Neuronal stem cell (in vitro differentiated cells): ENCODE results near the gene BBOX1.

Experiments
- DNase-seq: peaks from one replicate; pipeline ENCODE4 v3.0.0-alpha.2; 2013; ENCODE audit warnings: low spot score
- H2AFZ ChIP-seq: one replicate; pipeline ENCODE4 v1.6.1; 2013; ENCODE audit warnings: mild to moderate bottlenecking, low read length, inconsistent platforms
- H2AK5ac ChIP-seq: 2 replicates; pipeline ENCODE4 v1.6.1; 2013; ENCODE audit warnings: low read depth, mild to moderate bottlenecking, inconsistent platforms, low read length, moderate library complexity, mixed read lengths
- H2BK120ac ChIP-seq: 2 replicates; pipeline ENCODE4 v1.6.1; 2013; ENCODE audit warnings: low read depth, mild to moderate bottlenecking, inconsistent platforms, low read length, moderate library complexity, mixed read lengths
- H2BK12ac ChIP-seq: one replicate; pipeline ENCODE4 v1.6.1; 2013; ENCODE audit warnings: low read length, inconsistent platforms
- H2BK15ac ChIP-seq: 2 replicates; pipeline ENCODE4 v1.6.1; 2013; ENCODE audit warnings: mild to moderate bottlenecking, low read length, inconsistent platforms, mixed read lengths
- H2BK5ac ChIP-seq: one replicate; pipeline ENCODE4 v1.6.1; 2013; ENCODE audit warnings: inconsistent platforms, mild to moderate bottlenecking, low read length, moderate library complexity
- H3K14ac ChIP-seq: one replicate; pipeline ENCODE4 v1.6.1; 2013; ENCODE audit warnings: low read length, inconsistent platforms
- H3K18ac ChIP-seq: 2 replicates; pipeline ENCODE4 v1.6.1; 2013; ENCODE audit warnings: low read length, inconsistent platforms
- H3K23ac ChIP-seq: 2 replicates; pipeline ENCODE4 v1.6.1; 2013; ENCODE audit warnings: low read depth, mild to moderate bottlenecking, mixed read lengths, low read length, inconsistent platforms; ENCODE audit not compliant: poor library complexity
- H3K27ac ChIP-seq: replicated peaks from 3 replicates; pipeline ENCODE4 v1.5.1; 2013; ENCODE audit warnings: low read length, inconsistent platforms
- H3K27me3 ChIP-seq, 3 experiments: 2 replicates each; pipeline ENCODE4 v1.6.1; 2013; ENCODE audit warnings: low read length in 3 of 3, mild to moderate bottlenecking in 2 of 3, inconsistent platforms in 1 of 3, low read depth in 1 of 3, mixed read lengths in 1 of 3, moderate library complexity in 1 of 3; ENCODE audit not compliant: control insufficient read depth in 3 of 3, insufficient read depth in 3 of 3
- H3K36me3 ChIP-seq, 2 donors: replicated peaks in 1 of 2; 2 replicates each; pipeline ENCODE4 v1.6.1; 2013; ENCODE audit warnings: low read length in 2 of 2; ENCODE audit not compliant: control insufficient read depth in 2 of 2, insufficient read depth in 2 of 2
- H3K4ac ChIP-seq: 2 replicates; pipeline ENCODE4 v1.6.1; 2013; ENCODE audit warnings: inconsistent platforms, mild to moderate bottlenecking, low read length, moderate library complexity
- H3K4me1 ChIP-seq, 2 donors: 1 replicate in 1 of 2; 2 replicates in 1 of 2; pipeline ENCODE4 v1.6.1; 2013; ENCODE audit warnings: low read length in 2 of 2, low read depth in 1 of 2; ENCODE audit not compliant: control insufficient read depth in 2 of 2, insufficient read depth in 1 of 2
- H3K4me2 ChIP-seq: one replicate; pipeline ENCODE4 v1.6.1; 2013; ENCODE audit warnings: mild to moderate bottlenecking, low read length, inconsistent platforms; ENCODE audit not compliant: insufficient read depth, poor library complexity, severe bottlenecking
- H3K4me3 ChIP-seq, 2 donors: 2 replicates each; pipeline ENCODE4 v1.5.1; 2013; ENCODE audit warnings: low read length in 2 of 2, mild to moderate bottlenecking in 2 of 2, inconsistent platforms in 1 of 2, moderate library complexity in 1 of 2
- H3K79me1 ChIP-seq: one replicate; pipeline ENCODE4 v1.6.1; 2013; ENCODE audit warnings: low read depth, mild to moderate bottlenecking, inconsistent platforms, low read length, moderate library complexity
- H3K9ac ChIP-seq: one replicate; pipeline ENCODE4 v1.6.1; 2013; ENCODE audit warnings: mild to moderate bottlenecking, low read depth, low read length, inconsistent platforms; ENCODE audit not compliant: poor library complexity
- H3K9me3 ChIP-seq, 2 donors: replicated peaks in 1 of 2; 2 replicates each; pipeline versions ENCODE3 to v1.6.1; 2013; ENCODE audit warnings: low read length in 2 of 2, mild to moderate bottlenecking in 2 of 2, inconsistent platforms in 1 of 2, low read depth in 1 of 2, mixed read lengths in 1 of 2, moderate library complexity in 1 of 2; ENCODE audit not compliant: control insufficient read depth in 2 of 2, insufficient read depth in 1 of 2
- H4K8ac ChIP-seq: one replicate; pipeline ENCODE4 v1.6.1; 2013; ENCODE audit warnings: low read depth, mild to moderate bottlenecking, inconsistent platforms, low read length, moderate library complexity
- H4K91ac ChIP-seq: one replicate; pipeline ENCODE4 v1.6.1; 2013; ENCODE audit warnings: low read length, low read depth, mild to moderate bottlenecking, inconsistent platforms; ENCODE audit not compliant: poor library complexity
- WGBS, 2 donors: extraction: QIAGEN DNeasy Blood & Tissue Kit; methylation state at CpG; one replicate each; pipeline ENCODE4 v1.1.7; 2013; ENCODE audit warnings: missing lambda C conversion rate in 2 of 2, mixed read lengths in 1 of 2; ENCODE audit not compliant: insufficient read length in 2 of 2, insufficient replicate concordance in 1 of 2; ENCODE audit errors: extremely low coverage in 2 of 2; 5-methylcytosine and 5-hydroxymethylcytosine counted together

Gene BBOX1

DNA sequence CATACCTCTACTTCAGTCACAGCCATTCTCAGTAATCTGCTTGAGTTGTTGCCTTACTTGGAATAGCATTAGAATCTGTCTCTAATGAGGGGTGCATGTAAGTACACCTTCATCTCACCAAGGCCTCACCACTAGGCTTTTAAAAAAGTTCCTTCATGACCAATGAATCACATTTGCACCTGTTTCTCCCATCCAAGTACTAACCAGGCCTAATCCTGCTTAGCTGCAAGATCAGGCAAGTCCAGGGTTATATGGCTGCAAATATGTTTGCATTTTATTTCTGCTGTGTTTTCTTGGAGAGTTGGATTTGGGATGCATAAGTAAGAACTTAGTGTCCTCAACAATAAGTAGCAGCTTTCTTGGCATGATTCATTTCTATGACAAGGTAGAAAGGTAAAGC, 66.9 kb downstream of the BBOX1 start:
- no peaks in the 10 kb centered on the region for H3K36me3 ChIP-seq

DNA sequence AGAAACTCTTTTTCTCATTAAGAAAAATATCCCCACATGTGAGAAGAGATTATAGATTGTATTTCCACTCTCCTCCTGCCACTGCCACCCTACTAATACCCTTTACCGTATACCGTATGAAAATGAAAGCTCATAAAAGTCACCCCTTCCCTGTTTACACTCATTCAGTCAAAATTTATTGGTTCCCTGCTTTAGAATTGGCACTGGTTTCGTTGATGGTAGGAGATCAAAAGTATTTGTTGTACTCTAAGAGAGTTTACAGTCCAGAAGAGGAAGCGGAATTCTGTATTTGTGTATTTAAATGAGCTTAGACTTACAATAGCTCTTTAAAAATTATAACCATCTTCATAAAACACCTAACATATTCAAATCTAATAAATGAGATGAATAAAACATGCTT, 68.2 kb downstream of the BBOX1 start:
- H3K27ac ChIP-seq = no peak overlapping the region
- H2AFZ ChIP-seq = no peak overlapping the region
- no peaks in the 10 kb centered on the region for H3K27me3 ChIP-seq
- no peaks in the 10 kb centered on the region for H3K79me1 ChIP-seq
- no peak overlapping the region for H3K23ac ChIP-seq
- H3K14ac ChIP-seq = no peak overlapping the region
- H2AK5ac ChIP-seq = no peak overlapping the region
- H2BK5ac ChIP-seq = no peak overlapping the region
- no CpG with 5 or more reads among the region's 4 CpGs for WGBS, 2 donors
- no peak overlapping the region for H3K4ac ChIP-seq
- no peaks in the 10 kb centered on the region for H3K9me3 ChIP-seq
- no peak overlapping the region for H4K8ac ChIP-seq
- no peak overlapping the region for H3K18ac ChIP-seq
- H2BK120ac ChIP-seq = no peak overlapping the region
- H3K36me3 ChIP-seq = no peaks in the 10 kb centered on the region
- DNase-seq = no peak
- H3K4me1 ChIP-seq = no peaks in the 10 kb centered on the region
- H4K91ac ChIP-seq = no peak overlapping the region
- H3K9ac ChIP-seq = no peak overlapping the region
- H2BK15ac ChIP-seq = no peak overlapping the region
- H3K4me2 ChIP-seq = no peak overlapping the region
- H3K4me3 ChIP-seq = no peak overlapping the region
- no peak overlapping the region for H2BK12ac ChIP-seq

More for the DNA sequence above, 66.9 kb downstream of the BBOX1 start:
- Histone ChIP-seq H3K4ac (no peak overlapping the region), H3K9me3 (no peaks in the 10 kb centered on the region), H4K8ac (no peak overlapping the region), H3K79me1 (no peaks in the 10 kb centered on the region), H3K18ac (no peak overlapping the region), H2BK15ac (no peak overlapping the region), H3K14ac (no peak overlapping the region), H2AK5ac (no peak overlapping the region), H2BK120ac (no peak overlapping the region), H3K4me1 (no peaks in the 10 kb centered on the region), H2BK5ac (no peak overlapping the region), H3K23ac (no peak overlapping the region), H3K9ac (no peak overlapping the region), H3K4me3 (no peak overlapping the region), H3K27ac (no peak overlapping the region), H2AFZ (no peak overlapping the region), H3K27me3 (no peaks in the 10 kb centered on the region), H4K91ac (no peak overlapping the region), H2BK12ac (no peak overlapping the region), H3K4me2 (no peak overlapping the region)
- DNase-seq = no peak

DNA sequence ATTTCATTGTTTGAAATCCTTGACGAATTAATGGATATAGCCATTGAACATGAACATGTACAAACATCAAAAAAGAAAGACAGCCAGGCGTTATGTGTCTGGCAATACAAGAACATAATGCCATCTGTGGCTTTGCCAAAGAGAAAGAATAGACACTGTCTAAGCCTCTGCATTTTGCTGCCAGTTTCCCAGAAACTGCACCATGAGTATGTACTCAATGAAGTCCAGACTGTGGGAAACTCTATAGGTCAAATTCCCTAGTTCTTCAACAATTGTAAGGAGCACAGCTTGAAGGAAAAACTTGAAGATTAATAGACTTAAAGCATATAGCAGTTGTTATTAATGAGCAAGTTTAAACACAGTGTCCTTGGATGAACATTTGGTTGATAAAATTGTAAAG, 71.3 kb downstream of the BBOX1 start:
- Histone ChIP-seq H2BK120ac (no peak overlapping the region), H3K27ac (no peak overlapping the region), H3K9ac (no peak overlapping the region), H3K14ac (no peak overlapping the region), H3K4ac (no peak overlapping the region), H3K36me3 (no peaks in the 10 kb centered on the region), H3K4me2 (no peak overlapping the region), H3K4me3 (no peak overlapping the region), H3K9me3 (no peaks in the 10 kb centered on the region), H2BK12ac (no peak overlapping the region), H4K8ac (no peak overlapping the region), H2BK5ac (no peak overlapping the region), H2AK5ac (no peak overlapping the region), H3K4me1 (no peaks in the 10 kb centered on the region), H3K18ac (no peak overlapping the region), H3K23ac (no peak overlapping the region), H3K27me3 (no peaks in the 10 kb centered on the region), H3K79me1 (no peaks in the 10 kb centered on the region), H2AFZ (no peak overlapping the region), H4K91ac (no peak overlapping the region), H2BK15ac (no peak overlapping the region)
- DNase-seq = no peak
- no CpG with 5 or more reads among the region's 2 CpGs for WGBS, 2 donors

DNA sequence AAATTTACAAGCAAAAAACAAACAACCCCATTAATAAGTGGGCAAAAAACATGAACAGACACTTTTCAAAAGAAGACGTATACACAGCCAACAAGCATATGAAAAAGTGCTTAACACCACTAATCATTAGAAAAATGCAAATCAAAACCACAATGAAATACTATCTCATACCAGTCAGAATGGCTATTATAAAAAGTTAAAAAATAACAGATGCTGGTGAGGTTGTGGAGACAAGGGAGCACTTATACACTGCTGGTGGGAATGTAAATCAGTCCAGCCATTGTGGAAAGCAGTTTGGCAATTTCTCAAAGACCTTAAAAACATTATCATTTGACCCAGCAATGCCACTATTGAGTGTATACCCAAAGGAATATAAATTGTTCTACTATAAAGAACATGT, 72.3 kb downstream of the BBOX1 start:
- H3K4me2 ChIP-seq = no peak overlapping the region
- H3K4ac ChIP-seq = no peak overlapping the region
- no peak overlapping the region for H3K18ac ChIP-seq
- no peak overlapping the region for H3K14ac ChIP-seq
- H3K27ac ChIP-seq = no peak overlapping the region
- no peaks in the 10 kb centered on the region for H3K27me3 ChIP-seq
- no peak overlapping the region for H2BK5ac ChIP-seq
- no peak overlapping the region for H4K8ac ChIP-seq
- no peak overlapping the region for H3K9ac ChIP-seq
- no peaks in the 10 kb centered on the region for H3K79me1 ChIP-seq
- DNase-seq = no peak
- H2BK15ac ChIP-seq = no peak overlapping the region
- no peak overlapping the region for H2BK12ac ChIP-seq
- no peak overlapping the region for H2AK5ac ChIP-seq
- H2BK120ac ChIP-seq = no peak overlapping the region
- H3K23ac ChIP-seq = no peak overlapping the region
- H3K4me3 ChIP-seq = no peak overlapping the region
- WGBS, 2 donors = no CpG with 5 or more reads among the region's 1 CpG
- H3K4me1 ChIP-seq = no peaks in the 10 kb centered on the region
- no peaks in the 10 kb centered on the region for H3K36me3 ChIP-seq
- H3K9me3 ChIP-seq = no peaks in the 10 kb centered on the region
- no peak overlapping the region for H2AFZ ChIP-seq
- no peak overlapping the region for H4K91ac ChIP-seq
